HG03342 (cell line): ENCODE data around the gene CDH23.

ENCODE experiments used
- ATAC-seq: cut with Tn5 transposase; IDR thresholded peaks from one replicate; pipeline ENCODE4 v1.9.1; 2021; ENCODE audit warnings: mild to moderate bottlenecking, moderate library complexity; ENCODE audit not compliant: unreplicated experiment

The CDH23 gene

DNA sequence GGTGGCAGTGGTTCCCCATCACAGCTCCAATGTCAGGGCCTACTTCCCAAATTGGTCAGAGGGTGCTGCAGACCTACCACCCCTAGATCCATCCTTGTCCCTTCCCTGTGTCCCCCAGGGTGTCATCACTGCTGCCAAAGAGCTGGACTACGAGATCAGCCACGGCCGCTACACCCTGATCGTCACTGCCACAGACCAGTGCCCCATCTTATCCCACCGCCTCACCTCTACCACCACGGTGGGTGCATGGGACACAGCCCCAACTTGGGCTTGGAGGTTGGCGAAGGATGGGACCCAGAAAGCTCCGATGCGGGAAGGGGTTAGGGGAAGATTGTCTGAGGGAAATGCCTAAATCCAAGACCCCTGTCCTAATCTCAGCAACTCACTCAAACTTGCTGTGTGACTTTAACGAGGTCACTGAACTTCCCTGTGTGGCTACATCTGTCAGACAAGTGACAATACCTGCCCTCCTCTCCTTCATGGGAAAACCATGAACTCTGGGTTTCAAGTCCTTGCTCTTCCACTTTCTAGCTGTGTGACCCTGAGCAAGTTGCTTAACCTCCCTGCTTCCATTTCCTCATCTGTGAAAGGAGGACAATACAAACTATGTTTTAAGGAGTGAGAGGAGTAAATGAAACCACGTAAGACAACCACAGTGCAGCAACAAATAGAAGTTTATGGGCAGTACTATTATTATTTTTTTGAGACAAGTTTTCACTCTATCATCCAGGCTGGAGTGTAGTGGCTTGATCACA lies 381.5 kb downstream of the CDH23 start:
- no peak for ATAC-seq

DNA sequence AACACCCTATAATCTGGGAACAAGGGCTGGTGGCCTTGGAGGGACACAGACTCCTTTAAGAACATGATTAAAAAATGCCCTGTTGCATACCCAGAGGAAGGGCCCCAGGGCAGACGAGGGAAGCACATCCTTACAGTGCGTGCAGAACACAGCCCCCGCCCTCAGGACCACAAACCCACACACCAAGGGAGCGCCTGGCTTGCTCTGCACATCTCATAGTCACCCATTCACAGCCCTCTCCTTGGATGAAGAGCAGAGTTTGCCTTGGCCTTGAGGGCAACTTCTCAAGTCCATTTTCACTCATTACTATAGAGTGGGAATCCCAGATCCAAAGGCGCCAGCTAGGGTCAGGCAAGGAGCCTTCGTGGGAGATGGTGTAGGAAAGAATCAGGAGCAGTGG lies 382.9 kb downstream of the CDH23 start:
- ATAC-seq: no peak

GRCh38 chr10:71780156-71780555 lies 383.4 kb downstream of the CDH23 start:
- ATAC-seq: no peak

DNA sequence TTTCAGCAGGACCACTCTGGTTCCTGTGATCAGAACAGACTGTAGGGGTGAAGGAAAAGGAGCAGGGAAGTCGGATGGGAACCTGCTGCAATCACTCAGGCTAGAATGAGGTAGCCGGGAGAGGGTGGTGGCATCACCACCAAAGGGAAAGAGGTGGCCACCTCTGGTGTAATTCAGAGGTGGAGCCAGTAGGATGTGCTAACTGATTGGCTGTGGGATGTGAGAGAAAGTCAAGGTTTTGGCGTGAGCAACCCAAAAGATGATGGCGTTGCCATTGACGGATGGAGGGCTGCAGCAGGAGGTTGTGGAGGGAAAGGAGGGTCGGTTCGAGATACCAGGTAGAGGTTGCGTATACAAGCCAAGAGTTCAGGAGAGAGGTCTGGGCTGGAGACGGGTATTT lies 384.0 kb downstream of the CDH23 start:
- ATAC-seq: no peak

- no peak for ATAC-seq
Measured at GRCh38 chr10:71782221-71782916, 385.6 kb downstream of the CDH23 start.

- no peak for ATAC-seq
Measured at GRCh38 chr10:71782917-71783490, 386.3 kb downstream of the CDH23 start.

DNA sequence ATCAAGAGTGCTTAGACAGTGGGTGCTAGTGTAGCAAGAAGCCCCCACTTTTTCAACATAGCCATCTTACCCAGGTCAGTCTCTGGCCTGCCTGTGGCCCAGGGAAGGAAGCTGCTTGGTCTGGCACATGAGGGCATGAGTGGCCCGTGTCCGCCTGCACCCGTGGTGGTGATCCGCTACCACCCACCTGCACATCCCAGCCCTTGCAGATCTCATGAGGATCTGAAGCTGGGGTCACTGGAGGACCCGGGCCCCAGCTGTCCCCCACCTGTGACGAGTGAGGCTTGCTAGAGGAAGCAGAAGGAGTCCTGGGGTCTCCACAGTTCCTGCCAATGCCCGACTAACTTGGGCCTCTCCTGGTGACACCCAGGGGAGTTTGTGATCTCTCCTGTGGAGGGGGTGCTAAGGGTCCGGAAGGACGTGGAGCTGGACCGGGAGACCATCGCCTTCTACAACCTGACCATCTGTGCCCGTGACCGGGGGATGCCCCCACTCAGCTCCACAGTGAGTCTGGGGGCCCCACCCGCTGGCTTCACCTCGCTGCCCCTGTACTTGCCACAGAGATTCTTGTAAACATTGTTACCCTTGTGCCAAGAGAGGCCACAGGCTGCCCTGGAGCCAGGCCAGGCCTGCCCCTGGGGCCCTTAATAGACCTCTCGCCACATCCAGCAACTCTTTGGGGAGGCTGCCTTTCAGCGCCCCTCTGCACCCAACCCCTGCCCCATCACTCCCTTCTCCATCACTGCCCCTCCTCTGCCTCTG lies 387.4 kb downstream of the CDH23 start:
- no peak for ATAC-seq

- no peak for ATAC-seq
Measured at GRCh38 chr10:71784679-71785272, 388.1 kb downstream of the CDH23 start.

DNA sequence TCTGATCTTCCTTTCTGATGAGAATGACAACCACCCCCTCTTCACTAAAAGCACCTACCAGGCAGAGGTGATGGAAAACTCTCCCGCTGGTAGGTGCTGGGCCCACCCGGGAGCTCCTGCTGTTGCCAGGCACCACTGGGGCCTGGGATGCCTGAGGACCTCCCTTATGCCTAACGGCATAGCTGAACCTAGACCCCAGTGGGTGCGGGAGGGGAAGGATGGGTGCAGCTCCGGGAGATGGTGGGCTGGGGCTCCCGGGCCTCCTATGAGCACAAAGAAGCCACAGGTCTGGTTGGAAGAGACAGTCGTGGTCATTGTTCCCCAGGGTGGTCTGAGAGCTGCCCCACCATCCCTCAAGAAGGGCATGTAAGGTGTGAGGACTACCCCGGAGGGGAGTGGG lies 392.2 kb downstream of the CDH23 start:
- no peak for ATAC-seq

GRCh38 chr10:71789871-71790270 lies 393.2 kb downstream of the CDH23 start:
- no peak for ATAC-seq

GRCh38 chr10:71790749-71791440 lies 394.2 kb downstream of the CDH23 start:
- ATAC-seq: no peak

GRCh38 chr10:71795248-71795647 lies 398.5 kb downstream of the CDH23 start:
- no peak for ATAC-seq

DNA sequence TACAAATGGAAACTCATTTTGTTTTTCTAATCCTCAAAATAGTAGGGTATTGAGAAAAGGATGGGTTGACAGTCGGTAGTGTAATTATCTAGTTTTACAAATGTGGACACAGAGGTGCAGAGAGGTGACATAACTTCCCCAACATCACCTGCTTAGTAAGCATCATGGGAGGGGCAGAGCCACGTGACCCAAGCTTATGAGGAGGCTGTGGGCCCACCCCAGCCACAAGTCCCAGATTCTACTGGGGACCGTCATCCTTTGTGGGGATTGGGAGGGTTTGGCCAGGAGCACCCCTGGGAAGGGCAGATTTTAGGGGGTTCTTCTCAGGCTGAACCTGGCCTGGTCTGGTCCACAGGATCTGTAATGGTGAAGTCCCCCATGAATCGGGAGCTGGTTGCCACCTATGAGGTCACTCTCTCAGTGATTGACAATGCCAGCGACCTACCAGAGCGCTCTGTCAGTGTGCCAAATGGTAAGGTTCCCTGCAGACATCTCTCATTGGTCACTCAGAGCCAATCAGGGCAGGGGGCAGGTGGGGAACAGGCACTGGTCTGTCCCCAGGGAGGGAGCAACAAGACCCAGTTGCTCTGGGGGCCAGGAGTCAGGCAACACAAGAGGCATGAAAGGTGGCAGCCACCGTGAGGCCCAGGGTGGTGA lies 400.2 kb downstream of the CDH23 start:
- ATAC-seq: no peak

DNA sequence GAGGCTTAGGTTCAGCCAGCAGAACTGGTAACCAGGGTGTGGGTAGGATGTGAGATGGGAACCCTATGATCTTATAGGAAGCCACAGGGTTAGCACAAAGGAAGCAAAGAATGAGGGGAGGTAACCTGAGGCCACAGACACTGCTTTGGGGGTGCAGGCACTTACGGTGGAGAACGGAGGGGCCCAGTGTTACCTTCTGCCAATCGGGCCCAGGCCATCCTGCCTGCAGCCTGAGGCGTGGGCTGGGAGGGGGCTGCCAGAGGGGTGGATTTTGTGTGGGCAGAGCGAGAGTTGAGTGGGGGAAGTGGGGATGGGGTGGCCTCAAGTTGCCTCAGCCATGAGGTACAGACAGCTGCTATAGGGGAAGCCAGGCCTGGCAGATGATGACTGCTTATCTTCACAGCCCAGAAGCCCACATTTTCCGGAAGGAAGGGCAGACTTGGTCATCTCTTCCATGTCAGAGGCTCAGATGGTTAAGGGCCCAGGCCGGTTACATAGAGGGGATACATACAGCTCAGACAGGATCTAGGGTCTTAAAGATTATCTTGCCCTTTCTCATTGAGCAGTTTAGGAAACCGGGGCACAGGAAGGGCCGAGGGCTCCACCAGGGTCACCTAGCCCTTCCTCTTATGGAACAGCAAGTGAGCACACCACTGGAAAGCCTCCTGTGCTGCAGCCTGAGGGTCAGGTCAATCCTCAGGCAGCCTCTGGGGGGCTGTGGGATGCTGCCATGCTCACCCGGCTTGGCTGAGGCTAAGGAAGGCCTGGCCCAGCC lies 401.0 kb downstream of the CDH23 start:
- ATAC-seq: no peak

DNA sequence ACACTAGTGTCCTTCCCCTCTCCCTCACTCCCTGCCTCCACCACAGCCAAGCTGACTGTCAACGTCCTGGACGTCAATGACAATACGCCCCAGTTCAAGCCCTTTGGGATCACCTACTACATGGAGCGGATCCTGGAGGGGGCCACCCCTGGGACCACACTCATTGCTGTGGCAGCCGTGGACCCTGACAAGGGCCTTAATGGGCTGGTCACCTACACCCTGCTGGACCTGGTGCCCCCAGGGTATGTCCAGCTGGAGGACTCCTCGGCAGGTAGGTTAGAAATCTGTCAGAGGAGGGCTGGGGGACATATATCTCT lies 401.5 kb downstream of the CDH23 start:
- ATAC-seq: no peak

GRCh38 chr10:71799112-71799511 lies 402.4 kb downstream of the CDH23 start:
- no peak for ATAC-seq

GRCh38 chr10:71799608-71800453 lies 403.1 kb downstream of the CDH23 start:
- ATAC-seq: no peak

- peak; percentile 87 for ATAC-seq
Measured at GRCh38 chr10:71801361-71801760, 404.6 kb downstream of the CDH23 start.
